Sigmoid colon (tissue), 3 donors: ENCODE data around the gene GP1BB.

ENCODE experiments used
- POLR2A ChIP-seq, 2 donors: fragments of 450-650 bp; IDR thresholded peaks; one replicate each; pipeline ENCODE4 v1.6.1; 2016; ENCODE audit warnings: antibody characterized with exemption in 2 of 2, mild to moderate bottlenecking in 2 of 2, moderate library complexity in 2 of 2
- TF ChIP-seq, protein P1 (sequence below), 4 experiments: fragments of 450-650 bp in 3 of 4; fragments of 200-600 bp in 1 of 4; IDR thresholded peaks; one replicate each; pipeline ENCODE4 v1.5.1; 2016 to 2019; ENCODE audit warnings: antibody characterized with exemption in 4 of 4, mild to moderate bottlenecking in 3 of 4, moderate library complexity in 2 of 4

DNA sequence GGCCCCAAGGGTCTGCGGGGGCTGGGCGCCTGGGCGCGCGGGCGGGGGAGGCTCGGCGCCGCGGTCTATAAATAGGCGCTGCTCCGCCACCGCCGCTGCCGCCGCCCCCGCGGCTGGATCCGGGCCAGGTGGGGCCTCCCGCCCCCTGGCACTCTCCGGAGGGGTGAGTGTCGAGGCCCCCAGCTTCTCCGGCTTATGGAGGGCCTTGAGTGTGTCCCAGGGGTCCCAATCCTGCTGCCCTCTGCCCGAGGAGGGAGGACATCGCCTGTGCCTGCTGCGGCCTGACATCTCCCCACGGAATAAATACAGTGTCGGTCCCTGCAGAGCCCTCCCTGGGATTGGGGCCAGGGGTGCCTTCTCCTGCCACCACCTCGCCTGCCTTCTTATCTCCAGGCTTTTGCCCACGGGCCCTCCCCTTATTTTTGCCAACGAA lies 4.3 kb upstream of the GP1BB start:
- TF ChIP-seq, protein P1, sequence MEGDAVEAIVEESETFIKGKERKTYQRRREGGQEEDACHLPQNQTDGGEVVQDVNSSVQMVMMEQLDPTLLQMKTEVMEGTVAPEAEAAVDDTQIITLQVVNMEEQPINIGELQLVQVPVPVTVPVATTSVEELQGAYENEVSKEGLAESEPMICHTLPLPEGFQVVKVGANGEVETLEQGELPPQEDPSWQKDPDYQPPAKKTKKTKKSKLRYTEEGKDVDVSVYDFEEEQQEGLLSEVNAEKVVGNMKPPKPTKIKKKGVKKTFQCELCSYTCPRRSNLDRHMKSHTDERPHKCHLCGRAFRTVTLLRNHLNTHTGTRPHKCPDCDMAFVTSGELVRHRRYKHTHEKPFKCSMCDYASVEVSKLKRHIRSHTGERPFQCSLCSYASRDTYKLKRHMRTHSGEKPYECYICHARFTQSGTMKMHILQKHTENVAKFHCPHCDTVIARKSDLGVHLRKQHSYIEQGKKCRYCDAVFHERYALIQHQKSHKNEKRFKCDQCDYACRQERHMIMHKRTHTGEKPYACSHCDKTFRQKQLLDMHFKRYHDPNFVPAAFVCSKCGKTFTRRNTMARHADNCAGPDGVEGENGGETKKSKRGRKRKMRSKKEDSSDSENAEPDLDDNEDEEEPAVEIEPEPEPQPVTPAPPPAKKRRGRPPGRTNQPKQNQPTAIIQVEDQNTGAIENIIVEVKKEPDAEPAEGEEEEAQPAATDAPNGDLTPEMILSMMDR (IDR thresholded peaks at IDR 0.05), result no peak
- no peak for TF ChIP-seq POLR2A (IDR thresholded peaks at IDR 0.05)
